Measurements from ENCODE around the gene ACKR2.

Gene ACKR2

GRCh38 chr3:42849017-42849416 is 39.8 kb downstream of the ACKR2 start:
- H3K27me3 ChIP-seq (ENCODE audit: low read depth, low read length): peaks cover 6% of the 10 kb centered on the region
- no peak overlapping the region for H2AFZ ChIP-seq (ENCODE audit: low read depth, low read length)
- H3K9me3 ChIP-seq (ENCODE audit: insufficient read depth, low read length): no peaks in the 10 kb centered on the region
- no peaks in the 10 kb centered on the region for H3K36me3 ChIP-seq (replicated peaks; ENCODE audit: low read depth, low read length)
- H3K9ac ChIP-seq (ENCODE audit: low read length): no peak overlapping the region
- no peak overlapping the region for H3K4me3 ChIP-seq (ENCODE audit: low read length)
- TF ChIP-seq CTCF (IDR thresholded peaks at IDR 0.05; ENCODE audit: low read depth, low read length) (no peak), EZH2phosphoT487 (IDR thresholded peaks at IDR 0.05; ENCODE audit: low read depth) (no peak)
- H3K27ac ChIP-seq (ENCODE audit: low read length): no peak overlapping the region
- H3K4me2 ChIP-seq (ENCODE audit: low read length): no peak overlapping the region
- H3K4me1 ChIP-seq (ENCODE audit: low read length): peaks cover 15% of the 10 kb centered on the region
- no peaks in the 10 kb centered on the region for H4K20me1 ChIP-seq (ENCODE audit: insufficient read depth, low read length)
- H3K79me2 ChIP-seq (ENCODE audit: low read length): no peaks in the 10 kb centered on the region

- Histone ChIP-seq H3K79me2 (ENCODE audit: low read length) (no peaks in the 10 kb centered on the region), H3K27me3 (ENCODE audit: low read depth, low read length) (peaks cover 6% of the 10 kb centered on the region), H4K20me1 (ENCODE audit: insufficient read depth, low read length) (no peaks in the 10 kb centered on the region), H3K36me3 (replicated peaks; ENCODE audit: low read depth, low read length) (no peaks in the 10 kb centered on the region), H3K27ac (ENCODE audit: low read length) (no peak overlapping the region), H2AFZ (ENCODE audit: low read depth, low read length) (no peak overlapping the region), H3K4me1 (ENCODE audit: low read length) (peaks cover 15% of the 10 kb centered on the region), H3K9ac (ENCODE audit: low read length) (no peak overlapping the region), H3K9me3 (ENCODE audit: insufficient read depth, low read length) (no peaks in the 10 kb centered on the region), H3K4me2 (ENCODE audit: low read length) (no peak overlapping the region), H3K4me3 (ENCODE audit: low read length) (no peak overlapping the region)
- TF ChIP-seq CTCF (IDR thresholded peaks at IDR 0.05; ENCODE audit: low read depth, low read length): no peak
- no peak for TF ChIP-seq EZH2phosphoT487 (IDR thresholded peaks at IDR 0.05; ENCODE audit: low read depth)
Observed at GRCh38 chr3:42850263-42850662, 41.0 kb downstream of the ACKR2 start.

GRCh38 chr3:42851228-42851834 is 42.1 kb downstream of the ACKR2 start:
- H3K79me2 ChIP-seq (ENCODE audit: low read length): no peaks in the 10 kb centered on the region
- no peak overlapping the region for H3K4me2 ChIP-seq (ENCODE audit: low read length)
- TF ChIP-seq CTCF (IDR thresholded peaks at IDR 0.05; ENCODE audit: low read depth, low read length) (no peak), EZH2phosphoT487 (IDR thresholded peaks at IDR 0.05; ENCODE audit: low read depth) (no peak)
- no peaks in the 10 kb centered on the region for H3K9me3 ChIP-seq (ENCODE audit: insufficient read depth, low read length)
- H4K20me1 ChIP-seq (ENCODE audit: insufficient read depth, low read length): no peaks in the 10 kb centered on the region
- H3K36me3 ChIP-seq (replicated peaks; ENCODE audit: low read depth, low read length): no peaks in the 10 kb centered on the region
- peaks cover 6% of the 10 kb centered on the region for H3K27me3 ChIP-seq (ENCODE audit: low read depth, low read length)
- no peak overlapping the region for H3K9ac ChIP-seq (ENCODE audit: low read length)
- H3K4me3 ChIP-seq (ENCODE audit: low read length): no peak overlapping the region
- H3K4me1 ChIP-seq (ENCODE audit: low read length): peaks cover 20% of the 10 kb centered on the region
- no peak overlapping the region for H2AFZ ChIP-seq (ENCODE audit: low read depth, low read length)
- no peak overlapping the region for H3K27ac ChIP-seq (ENCODE audit: low read length)

- H3K27me3 ChIP-seq (ENCODE audit: low read depth, low read length): peaks cover 10% of the 10 kb centered on the region
- H3K4me1 ChIP-seq (ENCODE audit: low read length): peaks cover 16% of the 10 kb centered on the region
- no peak overlapping the region for H3K4me3 ChIP-seq (ENCODE audit: low read length)
- no peak overlapping the region for H3K9ac ChIP-seq (ENCODE audit: low read length)
- no peak overlapping the region for H2AFZ ChIP-seq (ENCODE audit: low read depth, low read length)
- TF ChIP-seq EZH2phosphoT487 (IDR thresholded peaks at IDR 0.05; ENCODE audit: low read depth) (no peak), CTCF (IDR thresholded peaks at IDR 0.05; ENCODE audit: low read depth, low read length) (no peak)
- no peaks in the 10 kb centered on the region for H3K79me2 ChIP-seq (ENCODE audit: low read length)
- H3K9me3 ChIP-seq (ENCODE audit: insufficient read depth, low read length): no peaks in the 10 kb centered on the region
- no peaks in the 10 kb centered on the region for H4K20me1 ChIP-seq (ENCODE audit: insufficient read depth, low read length)
- no peak overlapping the region for H3K4me2 ChIP-seq (ENCODE audit: low read length)
- H3K36me3 ChIP-seq (replicated peaks; ENCODE audit: low read depth, low read length): no peaks in the 10 kb centered on the region
- no peak overlapping the region for H3K27ac ChIP-seq (ENCODE audit: low read length)
Observed at GRCh38 chr3:42852441-42852840, 43.2 kb downstream of the ACKR2 start.
